Measurements from ENCODE around the gene EHBP1L1.
A peak's percentile ranks its signal among the peaks of the same experiment; 100 is the strongest.
"Not testable (repeated sequence)": the region's sequence is repeated elsewhere in the genome, so short reads cannot be mapped to it uniquely, and the experiment has no call there.

EHBP1L1 gene

GRCh38 chr11:65619281-65619928 is 43.6 kb downstream of the EHBP1L1 start:
- no peak for DNase-seq

- no peak for DNase-seq
These were observed 44.8 kb downstream of the EHBP1L1 start for GRCh38 chr11:65620666-65621065.

GRCh38 chr11:65621460-65621859 is 45.6 kb downstream of the EHBP1L1 start:
- DNase-seq, result no peak

DNA sequence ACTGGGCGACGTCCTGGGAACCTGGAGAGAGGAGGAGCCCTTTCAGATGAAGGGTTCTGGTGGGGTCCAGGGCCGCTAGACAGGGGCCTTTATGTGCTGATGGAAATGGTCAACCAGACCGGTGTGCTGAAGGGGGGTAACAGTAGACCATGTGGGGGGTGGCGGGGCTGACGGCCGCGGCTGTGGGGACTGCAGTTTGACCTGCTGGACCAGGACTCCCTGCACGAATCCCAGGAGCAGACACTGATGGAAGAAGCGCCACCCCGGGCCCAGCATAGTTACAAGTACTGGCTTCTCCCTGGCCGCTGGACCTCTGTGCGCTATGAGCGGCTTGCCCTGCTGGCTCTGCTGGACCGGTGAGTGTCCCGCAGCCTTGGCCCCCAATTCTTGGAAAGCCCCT is 46.2 kb downstream of the EHBP1L1 start:
- no peak for DNase-seq

GRCh38 chr11:65623177-65623576 is 47.3 kb downstream of the EHBP1L1 start:
- DNase-seq, result no peak

GRCh38 chr11:65623852-65624616 is 48.2 kb downstream of the EHBP1L1 start:
- DNase-seq, result no peak

DNA sequence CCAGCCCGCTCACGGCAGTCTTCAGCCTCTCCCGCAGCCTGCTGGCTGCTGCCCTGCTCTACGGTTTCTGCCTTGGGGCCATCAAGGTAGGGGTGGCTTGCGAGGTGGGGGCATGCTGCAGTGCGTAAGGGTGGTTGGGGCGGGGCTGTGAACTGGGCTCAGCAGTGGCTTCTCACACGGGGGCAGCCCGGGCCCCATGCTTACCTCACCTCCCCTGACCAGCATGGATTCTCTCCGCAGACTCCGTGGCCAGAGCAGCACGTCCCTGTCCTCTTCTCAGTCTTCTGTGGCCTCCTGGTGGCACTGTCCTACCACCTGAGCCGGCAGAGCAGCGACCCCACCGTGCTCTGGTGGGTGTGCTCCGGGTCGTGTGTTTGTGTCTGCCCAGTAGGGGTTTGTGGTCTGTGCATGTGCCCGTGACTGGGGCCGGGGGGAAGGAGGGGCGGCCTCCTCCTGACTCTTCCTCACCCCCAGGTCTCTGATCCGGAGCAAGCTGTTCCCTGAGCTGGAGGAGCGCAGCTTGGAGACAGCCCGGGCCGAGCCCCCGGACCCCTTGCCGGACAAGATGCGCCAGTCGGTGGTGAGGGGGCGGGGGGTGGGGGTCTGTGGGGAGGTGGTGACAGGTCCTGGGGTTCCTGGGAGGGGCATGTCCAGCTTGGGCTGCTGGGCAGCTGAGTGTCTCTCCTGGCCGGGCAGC is 49.2 kb downstream of the EHBP1L1 start:
- DNase-seq, result no peak

DNA sequence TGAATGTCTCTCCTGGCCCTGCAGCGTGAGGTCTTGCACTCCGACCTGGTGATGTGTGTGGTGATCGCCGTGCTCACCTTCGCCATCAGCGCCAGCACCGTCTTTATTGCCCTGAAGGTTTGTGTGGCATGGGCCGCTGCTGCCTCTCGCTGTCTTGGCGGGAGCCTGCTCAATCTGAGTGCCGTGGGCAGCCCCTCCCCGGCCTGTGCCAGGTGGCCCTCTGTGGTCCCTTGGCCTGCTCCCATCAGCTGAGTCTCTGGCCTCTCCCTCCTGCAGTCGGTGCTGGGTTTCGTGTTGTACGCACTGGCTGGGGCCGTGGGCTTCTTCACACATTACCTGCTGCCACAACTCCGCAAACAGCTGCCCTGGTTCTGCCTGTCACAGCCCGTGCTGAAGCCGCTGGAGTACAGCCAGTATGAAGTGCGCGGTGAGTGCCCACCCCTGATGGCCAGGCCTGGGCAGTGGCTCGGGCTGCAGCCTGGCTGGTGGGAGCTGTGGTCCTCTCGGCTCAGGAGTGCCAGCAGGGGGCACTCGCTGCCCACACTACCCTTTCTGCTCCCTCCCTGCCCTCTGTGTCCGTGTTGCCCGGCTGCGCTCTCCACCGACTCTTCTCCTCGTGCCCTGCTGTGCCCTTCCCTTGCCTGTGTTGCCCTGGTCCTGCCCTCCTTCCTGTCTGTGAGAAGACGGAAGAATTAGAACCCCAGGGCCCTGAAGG is 49.9 kb downstream of the EHBP1L1 start:
- DNase-seq, result peak; percentile 54

DNA sequence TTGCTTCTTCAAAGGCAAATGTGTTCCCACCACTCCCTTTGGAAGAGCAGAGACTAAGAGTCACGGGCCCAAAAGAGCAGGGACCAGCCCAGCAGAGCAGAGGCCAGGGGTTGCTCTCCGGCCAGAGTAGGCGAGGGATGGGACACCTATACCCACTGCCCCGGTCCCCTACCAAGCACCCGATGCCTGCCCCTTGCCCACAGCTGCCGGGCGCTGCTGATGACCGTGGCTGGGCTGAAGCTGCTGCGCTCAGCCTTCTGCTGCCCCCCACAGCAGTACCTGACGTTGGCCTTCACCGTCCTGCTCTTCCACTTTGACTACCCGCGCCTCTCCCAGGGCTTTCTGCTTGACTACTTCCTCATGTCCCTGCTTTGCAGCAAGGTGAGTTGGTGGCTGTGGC is 51.3 kb downstream of the EHBP1L1 start:
- DNase-seq, result no peak

GRCh38 chr11:65629579-65629978 is 53.7 kb downstream of the EHBP1L1 start:
- DNase-seq, result no peak

DNA sequence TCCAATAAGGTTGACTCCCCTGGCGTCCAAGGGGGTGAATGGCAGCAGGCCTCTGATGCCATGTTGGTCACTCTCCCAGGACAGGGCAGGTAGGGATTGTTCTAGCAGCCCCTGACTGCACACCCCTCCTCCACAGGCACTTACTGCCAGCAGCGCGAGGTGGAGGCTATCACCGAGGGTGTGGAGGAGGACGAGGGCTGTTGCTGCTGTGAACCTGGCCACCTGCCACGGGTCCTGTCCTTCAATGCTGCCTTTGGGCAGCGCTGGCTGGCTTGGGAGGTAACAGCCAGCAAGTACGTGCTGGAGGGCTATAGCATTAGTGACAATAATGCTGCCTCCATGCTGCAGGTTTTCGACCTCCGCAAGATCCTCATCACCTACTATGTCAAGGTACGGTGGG is 54.4 kb downstream of the EHBP1L1 start:
- DNase-seq, result no peak

DNA sequence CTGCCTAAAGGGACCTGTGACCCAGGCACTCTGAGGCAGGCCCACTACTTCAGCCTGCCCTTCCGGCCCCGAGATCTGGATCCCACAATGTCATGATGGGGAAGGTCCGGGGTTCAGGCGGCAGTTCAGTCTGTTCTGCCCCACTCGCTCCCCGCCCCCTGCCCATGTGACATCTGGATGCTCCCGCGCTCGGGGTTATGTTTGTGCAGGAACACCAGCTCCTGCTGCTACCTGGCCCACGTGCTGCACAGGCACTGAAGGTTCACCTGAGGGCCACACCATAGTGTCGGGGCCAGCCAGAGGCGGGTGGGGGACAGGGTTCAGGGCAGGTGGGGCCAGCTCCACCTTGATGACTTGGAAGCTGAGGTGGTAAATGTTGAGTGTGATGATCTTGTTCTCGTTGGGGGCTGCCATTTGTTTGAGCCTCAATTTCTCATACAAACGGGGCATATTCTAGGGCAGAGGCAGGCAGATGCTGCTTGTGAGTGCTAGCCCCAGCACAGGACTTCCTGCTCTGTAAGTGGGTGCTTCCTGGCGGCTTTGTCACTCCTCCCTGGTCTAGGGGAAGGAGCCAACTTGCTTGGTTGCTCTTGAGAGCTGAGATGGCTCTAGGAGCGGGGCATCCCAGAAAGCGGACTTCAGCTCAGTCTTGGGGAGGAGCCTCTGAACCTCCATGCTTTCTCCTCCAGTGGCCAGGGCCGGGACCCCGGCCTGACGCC is 57.7 kb downstream of the EHBP1L1 start:
- DNase-seq, result no peak

GRCh38 chr11:65634109-65634436 is 58.2 kb downstream of the EHBP1L1 start:
- DNase-seq, result no peak

DNA sequence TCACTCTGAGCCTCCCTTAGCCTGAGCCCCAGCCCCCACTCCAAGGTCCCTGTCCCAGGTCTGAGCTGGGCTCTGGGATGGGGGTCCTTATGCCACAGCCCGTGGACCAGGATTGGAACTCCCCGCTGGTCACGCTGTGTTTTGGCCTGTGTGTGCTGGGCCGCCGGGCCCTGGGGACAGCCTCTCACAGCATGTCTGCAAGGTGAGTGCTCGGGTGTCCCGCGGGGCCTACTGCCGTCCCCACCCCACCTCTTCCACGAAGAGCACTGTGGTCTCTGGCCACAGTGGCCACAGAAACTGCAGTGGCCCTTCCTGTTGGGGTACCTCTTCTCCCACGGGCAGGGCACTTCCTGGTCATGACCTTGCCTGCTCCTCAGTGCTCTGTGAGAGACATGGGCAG is 58.6 kb downstream of the EHBP1L1 start:
- DNase-seq, result no peak

- no peak for DNase-seq
These were observed 59.3 kb downstream of the EHBP1L1 start for GRCh38 chr11:65634905-65635731.

DNA sequence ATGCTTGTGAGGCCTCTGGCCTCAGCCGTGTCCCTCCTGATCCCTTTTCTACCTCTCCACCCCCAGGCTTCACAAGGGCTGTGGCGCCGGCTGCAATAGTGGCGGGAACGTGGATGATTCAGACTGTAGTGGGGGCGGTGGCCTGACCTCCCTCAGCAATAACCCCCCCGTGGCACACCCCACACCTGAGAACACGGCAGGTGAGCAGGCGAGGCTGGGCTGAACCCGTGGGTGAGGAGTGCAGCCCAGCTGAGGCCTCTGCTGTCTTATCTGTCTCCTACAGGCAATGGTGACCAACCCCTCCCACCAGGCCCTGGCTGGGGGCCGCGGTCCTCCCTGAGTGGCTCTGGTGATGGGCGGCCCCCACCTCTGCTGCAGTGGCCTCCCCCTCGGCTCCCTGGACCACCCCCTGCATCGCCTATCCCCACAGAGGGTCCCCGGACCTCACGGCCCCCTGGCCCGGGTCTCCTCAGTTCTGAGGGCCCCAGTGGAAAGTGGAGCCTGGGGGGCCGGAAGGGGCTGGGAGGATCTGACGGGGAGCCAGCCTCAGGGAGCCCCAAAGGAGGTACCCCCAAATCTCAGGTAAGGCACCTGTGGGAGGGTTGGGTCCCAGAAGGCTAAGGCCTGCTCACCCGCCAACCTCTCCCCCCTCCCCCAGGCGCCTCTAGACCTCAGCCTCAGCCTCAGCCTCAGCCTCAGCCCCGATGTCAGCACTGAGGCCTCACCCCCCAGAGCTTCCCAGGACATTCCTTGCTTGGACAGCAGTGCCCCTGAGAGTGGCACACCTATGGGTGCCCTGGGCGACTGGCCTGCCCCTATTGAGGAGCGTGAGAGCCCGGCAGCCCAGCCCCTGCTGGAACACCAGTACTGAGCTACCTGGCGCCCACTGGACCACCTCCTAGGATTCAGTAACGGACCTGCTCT is 60.5 kb downstream of the EHBP1L1 start:
- no peak for DNase-seq

GRCh38 chr11:65637032-65637557 is 61.2 kb downstream of the EHBP1L1 start:
- DNase-seq, result no peak

DNA sequence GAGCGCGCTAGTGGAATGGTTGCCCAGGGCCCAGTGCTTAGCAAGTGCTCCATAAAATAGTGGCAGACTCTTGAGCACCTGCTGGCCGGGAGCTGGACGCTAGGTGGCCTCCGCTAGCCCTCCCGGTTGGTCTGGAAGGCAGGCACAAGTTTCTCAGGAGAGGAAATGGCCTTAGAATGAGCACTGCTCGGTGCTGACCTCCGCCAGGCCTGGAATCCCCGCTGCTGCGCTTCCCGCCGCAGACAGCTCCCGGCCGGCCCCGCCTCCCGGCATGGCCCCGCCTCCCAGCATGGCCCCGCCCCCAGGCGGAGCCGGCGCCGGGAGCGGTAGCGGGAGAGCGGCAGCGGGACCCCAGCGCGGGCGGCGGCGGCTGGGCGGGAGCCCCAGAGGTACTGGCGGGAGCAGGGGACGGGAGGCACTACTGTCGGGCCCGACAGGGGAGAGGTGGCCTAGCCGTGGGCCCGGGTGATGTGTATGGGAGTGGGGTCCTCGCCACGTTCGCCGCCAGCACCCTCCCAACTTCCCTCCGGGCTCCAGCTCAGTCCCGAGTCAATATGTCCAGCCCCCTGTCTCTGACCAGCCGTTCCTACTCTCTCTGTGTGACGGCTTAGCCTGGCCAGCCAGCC is 62.1 kb downstream of the EHBP1L1 start, which contains the start of gene SIPA1:
Gene SIPA1, plus strand, starts transcription at position 308 of the 626 bp plus-strand sequence. CDS start 2,821 bp downstream, outside the sequence.
- DNase-seq, result peak; percentile 66

DNA sequence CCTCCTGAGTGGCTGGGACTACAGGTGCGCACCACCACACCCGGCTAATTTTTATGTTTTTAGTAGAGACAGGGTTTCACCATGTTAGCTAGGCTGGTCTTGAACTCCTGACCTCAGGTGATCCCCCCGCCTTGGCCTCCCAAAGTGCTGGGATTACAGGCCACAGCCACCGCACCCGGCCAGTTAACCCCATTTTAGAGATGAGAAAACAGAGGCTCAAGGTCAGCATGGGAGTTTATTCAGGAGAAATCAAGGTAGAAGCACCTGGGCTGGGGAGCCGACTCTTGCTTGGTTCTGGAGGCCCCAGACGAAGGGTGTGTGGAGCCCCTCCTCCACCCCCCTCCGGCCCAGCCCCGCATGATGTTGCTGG is 63.4 kb downstream of the EHBP1L1 start:
- DNase-seq, result not testable (repeated sequence)

All from activated gamma-delta T cell treated with Interleukin-2 at 50 U/mL for 16 hours (primary cell).